Small intestine (tissue), 7 donors: ENCODE results near the gene SUSD1. TPM values are rescaled to one million over a fixed set of nuclear protein-coding genes. Genes with fewer than 3 reads are reported as not detected.
"Not testable (repeated sequence)": the region's sequence is repeated elsewhere in the genome, so short reads cannot be mapped to it uniquely, and the experiment has no call there.

Experiments
- DNase-seq, 2 donors: peaks; one replicate each; pipeline versions ENCODE4 v3.0.0 to v3.0.0-alpha.2; 2013
- FAIRE-seq: peaks from 2 replicates; lab custom pipeline; 2012; peaks lifted over from hg19 to GRCh38; lab: Jason Lieb, UNC
- H3K27ac ChIP-seq, 3 donors: one replicate each; pipeline ENCODE4 v1.5.1; 2013; ENCODE audit warnings: low read length in 2 of 3, mild to moderate bottlenecking in 2 of 3, control low read depth in 1 of 3, inconsistent platforms in 1 of 3, low read depth in 1 of 3, moderate library complexity in 1 of 3
- H3K27me3 ChIP-seq, 3 donors: one replicate each; pipeline ENCODE4 v1.6.1; 2013; ENCODE audit warnings: low read length in 3 of 3, inconsistent platforms in 1 of 3; ENCODE audit not compliant: control insufficient read depth in 3 of 3, insufficient read depth in 3 of 3
- H3K36me3 ChIP-seq, 3 donors: one replicate each; pipeline ENCODE4 v1.6.1; 2013; ENCODE audit warnings: low read length in 3 of 3, inconsistent platforms in 1 of 3, low read depth in 1 of 3, mild to moderate bottlenecking in 1 of 3, moderate library complexity in 1 of 3; ENCODE audit not compliant: control insufficient read depth in 3 of 3, insufficient read depth in 2 of 3
- H3K4me1 ChIP-seq, 3 donors: one replicate each; pipeline ENCODE4 v1.6.1; 2013; ENCODE audit warnings: low read length in 2 of 3, inconsistent platforms in 1 of 3, low read depth in 1 of 3, mild to moderate bottlenecking in 1 of 3, moderate library complexity in 1 of 3; ENCODE audit not compliant: control insufficient read depth in 3 of 3, insufficient read depth in 2 of 3
- H3K4me3 ChIP-seq, 3 donors: one replicate each; pipeline ENCODE4 v1.5.1; 2013; ENCODE audit warnings: low read length in 3 of 3, control low read depth in 1 of 3, inconsistent platforms in 1 of 3, low read depth in 1 of 3, mild to moderate bottlenecking in 1 of 3, moderate library complexity in 1 of 3
- H3K9me3 ChIP-seq, 2 donors: one replicate each; pipeline ENCODE4 v1.6.1; 2013; ENCODE audit warnings: low read depth in 1 of 2, low read length in 1 of 2; ENCODE audit not compliant: control insufficient read depth in 2 of 2, insufficient read depth in 1 of 2
- WGBS, 3 donors: extraction: QIAGEN DNeasy Blood & Tissue Kit; methylation state at CpG; one replicate each; pipeline ENCODE4 v1.1.7; 2013; 5-methylcytosine and 5-hydroxymethylcytosine counted together
- polyA plus RNA-seq, 4 donors: library from polyadenylated mRNA; stranded (reverse) in 3 of 4; unstranded in 1 of 4; fragments of 200-250 nt in 3 of 4; fragments of 120-200 nt in 1 of 4; gene quantifications; one replicate each; pipeline versions ENCODE4 v1.2.1 to v1.2.3, GENCODE V29; 2013
- donor health status: healthy with polysubstance abuse.
- donor health status: control.
- donor health status: control.
- donor health status: Bipolar disorder and iron deficiency.
- donor health status: healthy.

SUSD1 gene
- polyA plus RNA-seq, 4 donors, result 3.8 to 29.8 (median 7.0) TPM

- 52 to 84% (median 76%) methylated on average over 11 of the region's 11 CpGs for WGBS, 3 donors
- no peak for FAIRE-seq
- H3K27ac ChIP-seq, result peak overlapping the region in 2 of 3 donors; percentile 27 to 77
- no peaks in the 10 kb centered on the region for H3K9me3 ChIP-seq
- peaks cover 0 to 36% (median 0%) of the 10 kb centered on the region in 3 donors for H3K36me3 ChIP-seq
- peak; percentile 73 to 75 for DNase-seq
- H3K27me3 ChIP-seq, result no peaks in the 10 kb centered on the region
- no peak overlapping the region for H3K4me3 ChIP-seq
- peaks cover 0 to 22% (median 0%) of the 10 kb centered on the region in 3 donors for H3K4me1 ChIP-seq
Measured at GRCh38 chr9:112074250-112075008, 100.7 kb downstream of the SUSD1 start.

- Histone ChIP-seq H3K36me3 (peaks cover 0 to 33% (median 0%) of the 10 kb centered on the region in 3 donors), H3K27ac (peak overlapping the region in 2 of 3 donors; percentile 27 to 77), H3K4me1 (peaks cover 0 to 29% (median 3%) of the 10 kb centered on the region in 3 donors)
- not testable (repeated sequence) for FAIRE-seq, H3K9me3 ChIP-seq, H3K27me3 ChIP-seq, H3K4me3 ChIP-seq, DNase-seq
- WGBS, 3 donors, result 90 to 98% (median 97%) methylated on average over 10 of the region's 10 CpGs
Measured at GRCh38 chr9:112073639-112074173, 101.4 kb downstream of the SUSD1 start.

GRCh38 chr9:112072721-112073638 lies 102.1 kb downstream of the SUSD1 start:
- H3K27me3 ChIP-seq, result no peaks in the 10 kb centered on the region
- peak overlapping the region in 1 of 3 donors; percentile 39 for H3K27ac ChIP-seq
- H3K9me3 ChIP-seq, result no peaks in the 10 kb centered on the region
- H3K36me3 ChIP-seq, result peaks cover 0 to 37% (median 0%) of the 10 kb centered on the region in 3 donors
- no peak for FAIRE-seq
- H3K4me3 ChIP-seq, result no peak overlapping the region
- WGBS, 3 donors, result 75 to 78% (median 76%) methylated on average over 9 of the region's 9 CpGs
- peaks cover 0 to 36% (median 4%) of the 10 kb centered on the region in 3 donors for H3K4me1 ChIP-seq
- no peak for DNase-seq

DNA sequence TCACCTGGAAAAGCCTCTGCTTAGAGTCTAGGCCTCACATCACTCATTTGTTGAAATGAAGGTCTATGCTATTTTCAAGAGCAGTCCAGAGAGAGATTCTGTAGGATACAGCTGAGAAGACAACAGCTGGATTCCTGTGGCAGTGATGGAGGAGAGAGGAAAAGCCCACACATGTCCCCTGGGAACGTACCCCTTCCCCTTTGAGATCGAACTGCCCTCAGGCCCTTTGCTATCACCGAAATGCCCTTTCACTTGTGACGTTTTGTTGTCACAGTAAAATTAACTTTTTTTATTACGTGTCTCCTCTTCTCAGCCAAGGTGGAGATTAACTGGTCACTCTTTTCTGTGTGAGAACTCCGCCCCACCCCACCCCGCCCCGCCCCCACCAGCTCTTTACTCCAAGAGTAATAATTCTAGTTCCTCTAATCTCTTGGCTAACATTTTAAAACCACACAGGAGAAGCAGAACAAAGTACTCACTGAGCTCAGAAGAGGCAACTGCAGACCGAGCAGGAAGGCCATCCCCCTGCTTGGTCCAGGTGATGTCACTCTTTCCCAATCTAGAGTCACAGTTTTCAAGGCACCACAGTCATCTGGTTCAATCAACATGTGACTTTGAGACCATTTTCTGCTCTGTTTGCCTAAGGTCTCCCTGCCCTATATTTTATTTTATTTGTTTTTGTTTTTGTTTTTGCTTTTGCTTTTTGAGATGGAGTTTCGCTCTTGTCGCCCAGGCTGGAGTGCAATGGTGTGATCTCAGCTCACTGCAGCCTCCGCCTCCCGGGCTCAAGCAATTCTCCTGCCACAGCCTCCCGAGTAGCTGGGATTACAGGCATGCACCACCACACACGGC lies 105.6 kb downstream of the SUSD1 start:
- no peak for FAIRE-seq
- no peaks in the 10 kb centered on the region for H3K9me3 ChIP-seq
- H3K27ac ChIP-seq, result peak overlapping the region; percentile 66 to 95 (median 81)
- no peaks in the 10 kb centered on the region for H3K27me3 ChIP-seq
- 53 to 75% (median 61%) methylated on average over 15 of the region's 15 CpGs for WGBS, 3 donors
- H3K36me3 ChIP-seq, result peaks cover 0 to 41% (median 0%) of the 10 kb centered on the region in 3 donors
- H3K4me1 ChIP-seq, result peaks cover 3 to 64% (median 6%) of the 10 kb centered on the region in 3 donors
- DNase-seq, result peak; percentile 87 to 90
- no peak overlapping the region for H3K4me3 ChIP-seq

DNA sequence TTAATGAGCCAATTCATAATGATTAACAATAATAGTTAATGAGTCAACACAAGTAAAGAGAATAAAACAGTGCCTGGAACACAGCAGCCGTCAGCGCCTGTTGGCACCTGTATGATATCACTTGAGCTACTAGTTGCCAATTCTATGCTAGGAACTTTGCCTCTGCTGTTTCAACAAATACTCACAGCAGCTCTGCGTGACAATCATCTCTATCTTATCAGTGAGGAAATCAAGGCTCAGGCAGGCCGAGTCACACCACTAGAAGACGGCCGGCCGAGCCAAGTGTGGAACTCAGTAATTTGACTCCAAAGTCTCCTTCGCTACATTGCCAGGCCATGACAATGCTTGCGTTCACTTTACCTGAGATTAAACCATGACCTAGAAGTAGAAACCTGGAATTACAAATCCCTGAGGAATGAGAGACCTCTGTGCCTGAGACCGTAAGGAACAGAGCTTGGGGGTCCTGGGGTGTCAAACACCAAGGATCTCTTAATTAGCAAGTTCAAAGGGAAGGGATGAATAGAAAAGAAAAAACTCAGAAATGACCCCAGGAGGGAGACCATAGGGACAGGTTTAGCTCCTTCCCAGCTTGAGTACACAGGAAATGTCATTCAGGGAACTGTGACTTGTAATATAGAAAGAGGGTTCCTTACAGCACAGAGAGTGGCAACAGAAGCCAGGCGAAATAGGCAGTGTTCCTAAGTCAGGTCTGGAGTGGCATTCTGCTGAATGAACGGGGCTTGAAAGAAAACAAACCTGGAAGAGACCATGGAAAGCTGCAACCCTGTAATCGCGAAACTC lies 109.1 kb downstream of the SUSD1 start:
- peaks cover 0 to 37% (median 0%) of the 10 kb centered on the region in 3 donors for H3K36me3 ChIP-seq
- WGBS, 3 donors, result 32 to 60% (median 48%) methylated on average over 14 of the region's 14 CpGs
- DNase-seq, result peak; percentile 87 to 95
- FAIRE-seq, result no peak
- no peak overlapping the region for H3K4me3 ChIP-seq
- peak overlapping the region; percentile 85 to 93 (median 87) for H3K27ac ChIP-seq
- no peaks in the 10 kb centered on the region for H3K9me3 ChIP-seq
- no peaks in the 10 kb centered on the region for H3K27me3 ChIP-seq
- peaks cover 6 to 62% (median 8%) of the 10 kb centered on the region in 3 donors for H3K4me1 ChIP-seq

- peak in 1 of 2 donors; percentile 74 for DNase-seq
- H3K27ac ChIP-seq, result peak overlapping the region; percentile 70 to 87 (median 85)
- FAIRE-seq, result no peak
Measured at GRCh38 chr9:112064871-112065270, 110.2 kb downstream of the SUSD1 start.

GRCh38 chr9:112063586-112063985 lies 111.5 kb downstream of the SUSD1 start:
- 86 to 98% (median 94%) methylated on average over 4 of the region's 4 CpGs for WGBS, 3 donors
- Histone ChIP-seq H3K36me3 (peaks cover 0 to 41% (median 0%) of the 10 kb centered on the region in 3 donors), H3K9me3 (no peaks in the 10 kb centered on the region), H3K27me3 (no peaks in the 10 kb centered on the region), H3K4me3 (no peak overlapping the region), H3K4me1 (peaks cover 8 to 61% (median 15%) of the 10 kb centered on the region in 3 donors), H3K27ac (no peak overlapping the region)
- FAIRE-seq (no peak), DNase-seq (no peak)

More at GRCh38 chr9:112064871-112065270, 110.2 kb downstream of the SUSD1 start:
- H3K4me3 ChIP-seq, result no peak overlapping the region
- no peaks in the 10 kb centered on the region for H3K9me3 ChIP-seq
- peaks cover 10 to 62% (median 12%) of the 10 kb centered on the region in 3 donors for H3K4me1 ChIP-seq
- 20 to 64% (median 43%) methylated on average over 5 of the region's 5 CpGs for WGBS, 3 donors
- H3K27me3 ChIP-seq, result no peaks in the 10 kb centered on the region
- peaks cover 0 to 44% (median 0%) of the 10 kb centered on the region in 3 donors for H3K36me3 ChIP-seq
